Measurements from ENCODE around the gene OR2K2.

OR2K2 gene

GRCh38 chr9:111294691-111295451, 35.2 kb downstream of the OR2K2 start:
- TF ChIP-seq, protein P1, sequence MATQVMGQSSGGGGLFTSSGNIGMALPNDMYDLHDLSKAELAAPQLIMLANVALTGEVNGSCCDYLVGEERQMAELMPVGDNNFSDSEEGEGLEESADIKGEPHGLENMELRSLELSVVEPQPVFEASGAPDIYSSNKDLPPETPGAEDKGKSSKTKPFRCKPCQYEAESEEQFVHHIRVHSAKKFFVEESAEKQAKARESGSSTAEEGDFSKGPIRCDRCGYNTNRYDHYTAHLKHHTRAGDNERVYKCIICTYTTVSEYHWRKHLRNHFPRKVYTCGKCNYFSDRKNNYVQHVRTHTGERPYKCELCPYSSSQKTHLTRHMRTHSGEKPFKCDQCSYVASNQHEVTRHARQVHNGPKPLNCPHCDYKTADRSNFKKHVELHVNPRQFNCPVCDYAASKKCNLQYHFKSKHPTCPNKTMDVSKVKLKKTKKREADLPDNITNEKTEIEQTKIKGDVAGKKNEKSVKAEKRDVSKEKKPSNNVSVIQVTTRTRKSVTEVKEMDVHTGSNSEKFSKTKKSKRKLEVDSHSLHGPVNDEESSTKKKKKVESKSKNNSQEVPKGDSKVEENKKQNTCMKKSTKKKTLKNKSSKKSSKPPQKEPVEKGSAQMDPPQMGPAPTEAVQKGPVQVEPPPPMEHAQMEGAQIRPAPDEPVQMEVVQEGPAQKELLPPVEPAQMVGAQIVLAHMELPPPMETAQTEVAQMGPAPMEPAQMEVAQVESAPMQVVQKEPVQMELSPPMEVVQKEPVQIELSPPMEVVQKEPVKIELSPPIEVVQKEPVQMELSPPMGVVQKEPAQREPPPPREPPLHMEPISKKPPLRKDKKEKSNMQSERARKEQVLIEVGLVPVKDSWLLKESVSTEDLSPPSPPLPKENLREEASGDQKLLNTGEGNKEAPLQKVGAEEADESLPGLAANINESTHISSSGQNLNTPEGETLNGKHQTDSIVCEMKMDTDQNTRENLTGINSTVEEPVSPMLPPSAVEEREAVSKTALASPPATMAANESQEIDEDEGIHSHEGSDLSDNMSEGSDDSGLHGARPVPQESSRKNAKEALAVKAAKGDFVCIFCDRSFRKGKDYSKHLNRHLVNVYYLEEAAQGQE (IDR thresholded peaks at IDR 0.05; ENCODE audit: insufficient read depth in 1 of 2, low read depth in 2 of 2, low read length in 2 of 2), result no peak
- TF ChIP-seq SIN3A (IDR thresholded peaks at IDR 0.05; ENCODE audit: borderline replicate concordance, insufficient read depth, low read length) (no peak), POLR2AphosphoS5 (IDR thresholded peaks at IDR 0.05; ENCODE audit: low read depth, low read length) (no peak), FOXP2 (optimal IDR thresholded peaks at IDR 0.05; ENCODE audit: borderline replicate concordance, extremely low read depth, extremely low read length, insufficient read depth) (no peak)

GRCh38 chr9:111287127-111287526, 42.9 kb downstream of the OR2K2 start:
- TF ChIP-seq SIN3A (IDR thresholded peaks at IDR 0.05; ENCODE audit: borderline replicate concordance, insufficient read depth, low read length), result no peak
- TF ChIP-seq, protein P1 (IDR thresholded peaks at IDR 0.05; ENCODE audit: insufficient read depth in 1 of 2, low read depth in 2 of 2, low read length in 2 of 2), result no peak
- TF ChIP-seq FOXP2 (optimal IDR thresholded peaks at IDR 0.05; ENCODE audit: borderline replicate concordance, extremely low read depth, extremely low read length, insufficient read depth), result no peak
- no peak for TF ChIP-seq POLR2AphosphoS5 (IDR thresholded peaks at IDR 0.05; ENCODE audit: low read depth, low read length)
- TF ChIP-seq TAF1 (IDR thresholded peaks at IDR 0.05; ENCODE audit: borderline replicate concordance, insufficient read depth, low read length), result no peak

GRCh38 chr9:111284703-111285102, 45.3 kb downstream of the OR2K2 start:
- TF ChIP-seq POLR2AphosphoS5 (IDR thresholded peaks at IDR 0.05; ENCODE audit: low read depth, low read length), result no peak
- no peak for TF ChIP-seq TAF1 (IDR thresholded peaks at IDR 0.05; ENCODE audit: borderline replicate concordance, insufficient read depth, low read length)
- TF ChIP-seq, protein P1 (IDR thresholded peaks at IDR 0.05; ENCODE audit: insufficient read depth in 1 of 2, low read depth in 2 of 2, low read length in 2 of 2), result no peak
- TF ChIP-seq FOXP2 (optimal IDR thresholded peaks at IDR 0.05; ENCODE audit: borderline replicate concordance, extremely low read depth, extremely low read length, insufficient read depth), result no peak
- no peak for TF ChIP-seq SIN3A (IDR thresholded peaks at IDR 0.05; ENCODE audit: borderline replicate concordance, insufficient read depth, low read length)

GRCh38 chr9:111282845-111283244, 47.2 kb downstream of the OR2K2 start:
- no peak for TF ChIP-seq POLR2AphosphoS5 (IDR thresholded peaks at IDR 0.05; ENCODE audit: low read depth, low read length)
- TF ChIP-seq, protein P1 (IDR thresholded peaks at IDR 0.05; ENCODE audit: insufficient read depth in 1 of 2, low read depth in 2 of 2, low read length in 2 of 2), result no peak
- TF ChIP-seq TAF1 (IDR thresholded peaks at IDR 0.05; ENCODE audit: borderline replicate concordance, insufficient read depth, low read length), result no peak
- no peak for TF ChIP-seq SIN3A (IDR thresholded peaks at IDR 0.05; ENCODE audit: borderline replicate concordance, insufficient read depth, low read length)
- no peak for TF ChIP-seq FOXP2 (optimal IDR thresholded peaks at IDR 0.05; ENCODE audit: borderline replicate concordance, extremely low read depth, extremely low read length, insufficient read depth)
